ENCODE measurements around the gene MAN2B1. TPM values are rescaled to one million over a fixed set of nuclear protein-coding genes. Genes with fewer than 3 reads are reported as not detected.

MAN2B1 gene
- polyA plus RNA-seq (2011; rRNA removed) (13.0 and 14.4 TPM in 2 replicates), polyA plus RNA-seq (2017; fragmentation: RNase III; extraction: RNeasy Plus Mini Kit Qiagen cat#74134 plus additional on column Dnase treatment) (15.4 to 16.3 TPM (median 15.9 TPM) in 3 replicates), polyA minus RNA-seq (2011; rRNA and poly(A)+ RNA removed) (17.8 and 23.6 TPM in 2 replicates)
- 14.9 and 18.1 TPM in 2 replicates for polyA plus RNA-seq (2012; cell fraction: cytosol; rRNA removed)
- polyA plus RNA-seq (2012; cell fraction: nucleus; rRNA removed): 45.1 and 51.5 TPM in 2 replicates

GRCh38 chr19:12666265-12667048 is at the start of gene MAN2B1, which contains the start of gene WDR83:
Gene MAN2B1 (minus strand): TSS chr19:12666742. CDS start chr19:12666701, 41 bp downstream.
Gene WDR83 (plus strand): TSS chr19:12666807. CDS start chr19:12669791, 2,984 bp downstream.
- ATAC-seq: peak; percentile 74 to 85
- H3K9me3 ChIP-seq: no peaks in the 10 kb centered on the region
- H3K4me2 ChIP-seq: peak within 1 kb of the TSS; percentile 97
- POLR2A ChIA-PET: interaction anchor here (0.5 to 1.2 kb wide), 5 partner anchors 9 to 56 kb away, joined by 3 to 5 read pairs (median 3); partner anchors contain the start of genes DHPS, ZNF490 and ZNF791
- FAIRE-seq: no peak
- 16% methylated on average over 21 of the region's 46 CpGs for WGBS (ENCODE audit: missing lambda C conversion rate)
- peak within 1 kb of the TSS; percentile 82 to 86 for H3K27ac ChIP-seq
- DNase-seq (ENCODE audit: low read depth in 1 of 2, low spot score in 1 of 2): peak; percentile 41 to 73
- CTCF ChIA-PET: interaction anchor here (0.6 to 1.3 kb wide), 3 partner anchors 10 to 413 kb away, joined by 3 to 6 read pairs (median 4); no protein-coding TSS in a partner anchor
- peak within 1 kb of the TSS; percentile 90 for H3K4me3 ChIP-seq
- peaks cover 11% of the 10 kb centered on the region for H3K4me1 ChIP-seq
- no peak for TF ChIP-seq FOXS1 (CRISPR knock-in tag; IDR thresholded peaks at IDR 0.05)
- TF ChIP-seq JUNB (IDR thresholded peaks at IDR 0.05): no peak
- TF ChIP-seq CBX2 (IDR thresholded peaks at IDR 0.05; ENCODE audit: borderline replicate concordance, low read depth): no peak
- no peak for TF ChIP-seq HOXB5 (CRISPR knock-in tag; IDR thresholded peaks at IDR 0.05)
- TF ChIP-seq POLR2A (IDR thresholded peaks at IDR 0.05; ENCODE audit: low read length): no peak

- ATAC-seq (no peak), DNase-seq (ENCODE audit: low read depth in 1 of 2, low spot score in 1 of 2) (no peak), FAIRE-seq (no peak)
- Histone ChIP-seq H3K4me1 (peaks cover 5% of the 10 kb centered on the region; the same call in 1 of the 3 replicates), H3K9me3 (no peaks in the 10 kb centered on the region), H3K27ac (no peak overlapping the region), H3K4me2 (no peak overlapping the region), H3K4me3 (no peak overlapping the region)
- ChIA-PET POLR2A (no interaction called here), CTCF (interaction anchor here (1.1 to 7.4 kb wide), 6 partner anchors 21 to 132 kb away, joined by 3 to 46 read pairs (median 4); no protein-coding TSS in a partner anchor)
- 82% methylated on average over 3 of the region's 3 CpGs for WGBS (ENCODE audit: missing lambda C conversion rate)
- TF ChIP-seq FOSB (CRISPR knock-in tag; IDR thresholded peaks at IDR 0.05) (no peak), TP53 (CRISPR knock-in tag; IDR thresholded peaks at IDR 0.05) (no peak), CHD4 (IDR thresholded peaks at IDR 0.05; ENCODE audit: borderline replicate concordance) (no peak), SMC3 (IDR thresholded peaks at IDR 0.05) (no peak)
Measured at GRCh38 chr19:12715929-12716328, 49.4 kb upstream of the MAN2B1 start.

- no peaks in the 10 kb centered on the region for H3K4me1 ChIP-seq
- no peak overlapping the region for H3K4me3 ChIP-seq
- DNase-seq (ENCODE audit: low read depth in 1 of 2, low spot score in 1 of 2) (no peak), FAIRE-seq (no peak), ATAC-seq (no peak)
- H3K4me2 ChIP-seq: no peak overlapping the region
- ChIA-PET CTCF (interaction anchor here (1.2 to 7.4 kb wide), 4 partner anchors 42 to 133 kb away, joined by 3 to 46 read pairs (median 12); no protein-coding TSS in a partner anchor), POLR2A (no interaction called here)
- TF ChIP-seq E2F6 (IDR thresholded peaks at IDR 0.05; ENCODE audit: borderline replicate concordance, low read depth): no peak
- no peak for TF ChIP-seq KDM1A (IDR thresholded peaks at IDR 0.05; ENCODE audit: low read depth)
- no peak for TF ChIP-seq CEBPB (IDR thresholded peaks at IDR 0.05)
- no peak for TF ChIP-seq SMC3 (IDR thresholded peaks at IDR 0.05)
- TF ChIP-seq ZSCAN20 (CRISPR knock-in tag; IDR thresholded peaks at IDR 0.05): no peak
- TF ChIP-seq ESRRA (IDR thresholded peaks at IDR 0.05; ENCODE audit: borderline replicate concordance, low read length): no peak
- TF ChIP-seq HOXB13 (CRISPR knock-in tag; IDR thresholded peaks at IDR 0.05; ENCODE audit: low read depth): no peak
- no peak for TF ChIP-seq JUNB (IDR thresholded peaks at IDR 0.05)
- no peak for TF ChIP-seq RAD21 (conservative IDR thresholded peaks at IDR 0.05 in 1 of 2, IDR thresholded peaks at IDR 0.05 in 1 of 2)
- TF ChIP-seq FOXS1 (CRISPR knock-in tag; IDR thresholded peaks at IDR 0.05): no peak
- no peak for TF ChIP-seq KDM5A (IDR thresholded peaks at IDR 0.05)
- TF ChIP-seq RARB (CRISPR knock-in tag; IDR thresholded peaks at IDR 0.05): no peak
- TF ChIP-seq EHF (CRISPR knock-in tag; IDR thresholded peaks at IDR 0.05): no peak
- no peak for TF ChIP-seq CHD2 (IDR thresholded peaks at IDR 0.05; ENCODE audit: low read length, partially characterized antibody)
- no peak for TF ChIP-seq PHF8 (IDR thresholded peaks at IDR 0.05; ENCODE audit: borderline replicate concordance, low read depth)
- TF ChIP-seq NPAS2 (CRISPR knock-in tag; IDR thresholded peaks at IDR 0.05; ENCODE audit: borderline replicate concordance): no peak
- 100% methylated on average over 5 of the region's 15 CpGs for WGBS (ENCODE audit: missing lambda C conversion rate)
- no peaks in the 10 kb centered on the region for H3K9me3 ChIP-seq
- no peak overlapping the region for H3K27ac ChIP-seq
Measured at GRCh38 chr19:12715102-12715501, 48.6 kb upstream of the MAN2B1 start.

Data from A549 (cell line).